ENCODE data around the gene DRP2. TPM values are rescaled to one million over a fixed set of nuclear protein-coding genes. Genes with fewer than 3 reads are reported as not detected.

DRP2 gene
- total and polyA plus RNA-seq, 2 of the 13 experiments (the other 11 are each of a cell fraction or from before 2014, with no cell fraction given) = 0.04 to 0.07 TPM

DNA sequence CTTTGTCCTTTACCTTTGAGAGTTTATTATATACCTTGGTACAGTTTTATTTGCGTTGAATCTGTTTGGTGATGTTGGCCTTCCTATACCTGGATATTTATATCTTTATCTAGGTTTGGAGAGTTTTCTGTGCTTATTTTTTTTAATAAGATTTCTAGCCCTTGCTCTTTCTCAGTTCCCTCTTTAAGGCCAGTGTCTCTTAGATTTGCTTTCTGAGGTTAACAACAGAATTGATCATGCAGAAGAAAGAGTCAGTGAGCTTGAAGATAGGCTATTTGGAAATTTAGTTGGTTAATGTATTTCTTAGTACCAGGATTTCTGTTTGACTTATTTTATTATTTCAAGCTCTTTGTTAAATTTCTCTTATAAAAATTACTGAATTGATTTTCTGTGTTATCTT is 84.2 kb downstream of the DRP2 start:
- ChIA-PET CTCF (ENCODE audit: low intra/inter-chr PET ratio, low total read pairs) (no interaction called here), POLR2A (no interaction called here)
- no peaks in the 10 kb centered on the region for H3K4me1 ChIP-seq (ENCODE audit: insufficient read depth, low read length)
- no peaks in the 10 kb centered on the region for H3K79me2 ChIP-seq (ENCODE audit: insufficient read depth, low read length)
- no peak overlapping the region for H3K4me2 ChIP-seq (ENCODE audit: low read depth, low read length)
- no peaks in the 10 kb centered on the region for H3K36me3 ChIP-seq (replicated peaks in 1 of 2; ENCODE audit: control insufficient read depth in 1 of 2, insufficient read depth in 2 of 2, low read length in 2 of 2)
- no peak for DNase-seq (ENCODE audit: low spot score)
- no peak overlapping the region for H3K27ac ChIP-seq (ENCODE audit: extremely low read length, insufficient read depth, low read length)
- no TSS peak for BruUV-seq (replicated peaks)
- no peak overlapping the region for H2AFZ ChIP-seq (ENCODE audit: low read length)
- in situ Hi-C loops (cut with HindIII; ENCODE audit: extremely low pct_ligation_motif_present, low pct_unique_long_range_greater_than_20kb) = no loop called here
- no peak overlapping the region for H3K4me3 ChIP-seq (replicated peaks in 1 of 3; ENCODE audit: insufficient read depth in 1 of 3, low read depth in 2 of 3, low read length in 3 of 3)
- no peaks in the 10 kb centered on the region for H3K9me3 ChIP-seq (ENCODE audit: low read length)
- H3K27me3 ChIP-seq (ENCODE audit: control insufficient read depth in 1 of 2, insufficient read depth in 2 of 2, low read length in 2 of 2) = no peaks in the 10 kb centered on the region
- intact Hi-C loops (cut with micrococcal nuclease; ENCODE audit: unreplicated experiment) = no loop called here
- no peak for ATAC-seq
- 15% methylated on average over 1 of the region's 1 CpG for WGBS (ENCODE audit: low lambda C conversion rate)
- no peak for FAIRE-seq
- H4K20me1 ChIP-seq (ENCODE audit: insufficient read depth, low read length) = no peaks in the 10 kb centered on the region
- TF ChIP-seq, protein P1, sequence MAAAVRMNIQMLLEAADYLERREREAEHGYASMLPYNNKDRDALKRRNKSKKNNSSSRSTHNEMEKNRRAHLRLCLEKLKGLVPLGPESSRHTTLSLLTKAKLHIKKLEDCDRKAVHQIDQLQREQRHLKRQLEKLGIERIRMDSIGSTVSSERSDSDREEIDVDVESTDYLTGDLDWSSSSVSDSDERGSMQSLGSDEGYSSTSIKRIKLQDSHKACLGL (CRISPR knock-in tag; IDR thresholded peaks at IDR 0.05) = no peak
- TF ChIP-seq THYN1 (CRISPR knock-in tag; IDR thresholded peaks at IDR 0.05; ENCODE audit: borderline replicate concordance, low read depth) (no peak), ZNF746 (CRISPR knock-in tag; IDR thresholded peaks at IDR 0.05) (no peak)
- TF ChIP-seq, protein P2, sequence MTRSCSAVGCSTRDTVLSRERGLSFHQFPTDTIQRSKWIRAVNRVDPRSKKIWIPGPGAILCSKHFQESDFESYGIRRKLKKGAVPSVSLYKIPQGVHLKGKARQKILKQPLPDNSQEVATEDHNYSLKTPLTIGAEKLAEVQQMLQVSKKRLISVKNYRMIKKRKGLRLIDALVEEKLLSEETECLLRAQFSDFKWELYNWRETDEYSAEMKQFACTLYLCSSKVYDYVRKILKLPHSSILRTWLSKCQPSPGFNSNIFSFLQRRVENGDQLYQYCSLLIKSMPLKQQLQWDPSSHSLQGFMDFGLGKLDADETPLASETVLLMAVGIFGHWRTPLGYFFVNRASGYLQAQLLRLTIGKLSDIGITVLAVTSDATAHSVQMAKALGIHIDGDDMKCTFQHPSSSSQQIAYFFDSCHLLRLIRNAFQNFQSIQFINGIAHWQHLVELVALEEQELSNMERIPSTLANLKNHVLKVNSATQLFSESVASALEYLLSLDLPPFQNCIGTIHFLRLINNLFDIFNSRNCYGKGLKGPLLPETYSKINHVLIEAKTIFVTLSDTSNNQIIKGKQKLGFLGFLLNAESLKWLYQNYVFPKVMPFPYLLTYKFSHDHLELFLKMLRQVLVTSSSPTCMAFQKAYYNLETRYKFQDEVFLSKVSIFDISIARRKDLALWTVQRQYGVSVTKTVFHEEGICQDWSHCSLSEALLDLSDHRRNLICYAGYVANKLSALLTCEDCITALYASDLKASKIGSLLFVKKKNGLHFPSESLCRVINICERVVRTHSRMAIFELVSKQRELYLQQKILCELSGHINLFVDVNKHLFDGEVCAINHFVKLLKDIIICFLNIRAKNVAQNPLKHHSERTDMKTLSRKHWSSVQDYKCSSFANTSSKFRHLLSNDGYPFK (CRISPR knock-in tag; IDR thresholded peaks at IDR 0.05; ENCODE audit: borderline replicate concordance) = no peak
- TF ChIP-seq, protein P3, sequence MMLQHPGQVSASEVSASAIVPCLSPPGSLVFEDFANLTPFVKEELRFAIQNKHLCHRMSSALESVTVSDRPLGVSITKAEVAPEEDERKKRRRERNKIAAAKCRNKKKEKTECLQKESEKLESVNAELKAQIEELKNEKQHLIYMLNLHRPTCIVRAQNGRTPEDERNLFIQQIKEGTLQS (CRISPR knock-in tag; IDR thresholded peaks at IDR 0.05) = no peak
- H3K9ac ChIP-seq (ENCODE audit: insufficient read depth, low read depth, low read length) = no peak overlapping the region

Small RNAs within 50 kb of the gene (small RNA-seq; reads per million reads assigned to genes)
- 0 reads per million in 3 experiments for gene Z70280.1 (ENCODE audit: insufficient read depth in 2 of 3, insufficient read length in 3 of 3, low read depth in 2 of 3, low replicate concordance in 1 of 3)

Other genes starting within 250 kb of the DRP2 start
- gene TRMT2B, start 167.7 kb upstream of the DRP2 start, total RNA-seq (2016; rRNA removed; fragmentation: Illumina TruSeq; extraction: Trizol) = 11.2 and 13.0 TPM in 2 replicates
- 6.7 and 7.0 TPM in 2 replicates for gene TRMT2B, start 167.7 kb upstream of the DRP2 start, polyA plus RNA-seq (2011; rRNA removed)
- gene TMEM35A, start 140.9 kb upstream of the DRP2 start, total RNA-seq (2016; rRNA removed; fragmentation: Illumina TruSeq; extraction: Trizol) = not detected in 2 replicates
- 0.03 TPM in 1 of 2 replicates, not detected in the other for gene TMEM35A, start 140.9 kb upstream of the DRP2 start, polyA plus RNA-seq (2011; rRNA removed)
- gene CENPI, start 121.6 kb upstream of the DRP2 start, total RNA-seq (2016; rRNA removed; fragmentation: Illumina TruSeq; extraction: Trizol) = 26.5 and 38.2 TPM in 2 replicates
- gene CENPI, start 121.6 kb upstream of the DRP2 start, polyA plus RNA-seq (2011; rRNA removed) = 3.4 and 5.1 TPM in 2 replicates
- not detected in 2 replicates for gene TAF7L, start 71.5 kb downstream of the DRP2 start, total RNA-seq (2016; rRNA removed; fragmentation: Illumina TruSeq; extraction: Trizol)
- 0.05 TPM in 1 of 2 replicates, not detected in the other for gene TAF7L, start 71.5 kb downstream of the DRP2 start, polyA plus RNA-seq (2011; rRNA removed)
- gene TIMM8A, start 129.0 kb downstream of the DRP2 start, total RNA-seq (2016; rRNA removed; fragmentation: Illumina TruSeq; extraction: Trizol) = 25.5 and 36.6 TPM in 2 replicates
- 6.1 and 7.3 TPM in 2 replicates for gene TIMM8A, start 129.0 kb downstream of the DRP2 start, polyA plus RNA-seq (2011; rRNA removed)
- gene BTK, start 166.4 kb downstream of the DRP2 start, total RNA-seq (2016; rRNA removed; fragmentation: Illumina TruSeq; extraction: Trizol) = not detected in 2 replicates
- not detected in 2 replicates for gene BTK, start 166.4 kb downstream of the DRP2 start, polyA plus RNA-seq (2011; rRNA removed)
- gene RPL36A, start 171.2 kb downstream of the DRP2 start, total RNA-seq (2016; rRNA removed; fragmentation: Illumina TruSeq; extraction: Trizol) = 1,152 and 1,356 TPM in 2 replicates
- 1,716 and 1,794 TPM in 2 replicates for gene RPL36A, start 171.2 kb downstream of the DRP2 start, polyA plus RNA-seq (2011; rRNA removed)
- gene GLA, start 188.1 kb downstream of the DRP2 start, total RNA-seq (2016; rRNA removed; fragmentation: Illumina TruSeq; extraction: Trizol) = 33.3 and 59.3 TPM in 2 replicates
- 27.0 and 31.4 TPM in 2 replicates for gene GLA, start 188.1 kb downstream of the DRP2 start, polyA plus RNA-seq (2011; rRNA removed)
- 56.9 and 80.1 TPM in 2 replicates for gene HNRNPH2, start 188.4 kb downstream of the DRP2 start, total RNA-seq (2016; rRNA removed; fragmentation: Illumina TruSeq; extraction: Trizol)
- gene HNRNPH2, start 188.4 kb downstream of the DRP2 start, polyA plus RNA-seq (2011; rRNA removed) = 19.8 and 23.8 TPM in 2 replicates